HG03097 (cell line): ENCODE results near the gene PBX4.

Source experiments
- ATAC-seq: cut with Tn5 transposase; IDR thresholded peaks from one replicate; pipeline ENCODE4 v1.9.1; 2021; ENCODE audit not compliant: unreplicated experiment, low FRiP score

Gene PBX4

DNA sequence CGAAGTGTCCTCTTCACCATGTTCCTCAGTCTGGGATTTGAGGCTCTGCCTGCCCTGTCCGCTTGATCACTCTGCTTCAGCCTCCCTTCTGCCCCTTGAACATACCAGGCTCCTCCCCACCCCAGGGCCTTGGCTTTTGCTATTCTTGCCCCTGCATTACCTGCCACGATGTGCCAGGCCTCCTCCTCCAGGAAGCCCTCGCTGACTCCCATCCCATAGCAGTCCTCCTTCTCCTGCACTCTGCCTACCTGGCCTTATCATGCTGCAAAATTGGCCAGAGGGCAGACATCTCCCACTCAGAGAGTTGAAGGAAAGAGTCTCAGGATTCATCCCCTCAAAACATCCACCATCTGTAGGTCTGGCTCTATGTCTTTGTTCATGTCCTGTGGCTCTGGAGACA lies 87.6 kb downstream of the PBX4 start:
- no peak for ATAC-seq

DNA sequence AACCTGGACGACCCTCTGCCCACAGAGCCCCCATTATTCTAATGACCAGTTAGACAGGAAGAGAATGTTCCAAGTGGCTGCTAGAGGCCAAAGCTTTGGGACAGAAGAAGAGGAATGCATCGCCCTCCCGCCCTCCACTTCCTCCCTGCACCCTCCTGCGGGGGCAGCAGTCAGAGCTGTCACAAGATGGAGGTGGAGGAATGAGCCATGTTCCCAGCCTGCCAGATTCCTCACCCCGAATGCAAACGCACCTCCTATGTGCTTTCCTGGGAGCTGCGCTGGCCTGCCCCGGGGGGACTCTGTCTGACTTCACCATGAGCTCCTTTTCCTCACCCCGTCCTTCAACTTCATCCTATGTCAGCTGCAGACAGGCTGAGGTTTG lies 88.1 kb downstream of the PBX4 start:
- no peak for ATAC-seq

DNA sequence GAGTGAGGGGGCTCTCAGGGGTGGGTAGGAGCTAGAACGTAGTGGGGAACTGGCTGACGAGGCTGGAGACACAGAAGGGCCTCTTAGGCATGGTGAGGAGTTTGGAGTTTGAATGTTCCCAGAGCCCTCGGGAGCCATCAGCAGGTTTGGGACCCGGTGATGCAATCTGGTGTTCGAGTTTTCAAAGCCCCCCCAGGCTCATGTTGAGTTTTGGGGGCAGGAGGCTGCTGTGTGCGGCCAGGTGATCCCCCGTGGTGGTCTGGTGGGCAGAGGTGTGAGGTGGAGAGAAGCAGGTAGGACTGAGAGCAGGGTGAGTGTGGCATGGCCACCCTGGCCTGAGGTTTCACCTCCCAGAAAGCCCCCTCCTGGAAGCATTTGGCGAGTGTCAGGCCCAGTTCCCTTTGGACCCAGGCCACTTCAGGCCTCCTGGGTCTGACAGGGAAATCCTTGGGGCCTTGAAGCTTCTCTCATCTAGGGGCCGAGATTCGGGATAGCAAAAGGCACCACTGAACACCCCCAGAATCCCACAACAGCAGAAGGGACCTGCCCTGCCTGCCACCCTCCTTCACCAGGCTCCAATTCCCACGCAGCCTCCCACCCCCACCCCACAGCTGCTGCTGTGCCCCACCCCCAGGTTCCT lies 88.6 kb downstream of the PBX4 start:
- ATAC-seq = no peak

DNA sequence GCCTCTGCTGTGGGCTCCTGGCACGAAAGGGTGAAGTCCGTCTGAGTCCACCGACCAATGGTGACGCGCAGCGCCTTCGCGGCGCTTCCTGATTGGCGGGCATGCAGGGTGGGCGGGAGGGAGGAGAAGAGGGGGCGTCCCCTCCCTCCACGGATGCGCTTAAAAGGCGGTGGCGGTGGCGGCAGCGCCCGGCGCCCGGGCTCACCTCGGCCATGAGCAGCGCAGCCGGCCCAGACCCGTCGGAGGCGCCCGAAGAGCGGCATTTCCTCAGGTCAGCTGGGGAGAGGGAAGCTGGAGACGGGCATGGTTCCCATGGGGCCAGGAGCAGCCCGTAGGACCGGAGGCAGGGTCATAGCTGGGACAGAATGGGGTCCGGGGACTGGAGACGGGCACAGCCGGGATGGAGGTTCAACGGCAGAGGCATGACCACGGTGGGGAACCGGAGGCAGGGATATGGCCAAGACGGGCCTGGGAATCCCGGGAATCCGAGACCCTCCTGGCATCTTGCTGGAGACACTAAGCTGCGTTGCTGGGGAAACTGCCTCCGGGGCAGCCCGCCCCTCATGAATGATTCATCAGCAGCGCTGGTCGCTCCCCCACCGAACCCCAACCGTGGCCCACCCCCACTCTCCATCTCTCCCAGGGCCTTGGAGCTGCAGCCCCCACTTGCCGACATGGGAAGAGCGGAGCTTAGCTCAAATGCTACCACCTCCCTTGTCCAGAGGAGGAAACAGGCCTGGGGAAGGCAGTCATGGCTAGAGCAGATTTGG lies 89.6 kb downstream of the PBX4 start, which contains the start of gene YJEFN3:
Gene YJEFN3 (plus strand): TSS at position 191 of the 770 bp plus-strand sequence. CDS start 22 bp downstream, at position 213.
- no peak for ATAC-seq

DNA sequence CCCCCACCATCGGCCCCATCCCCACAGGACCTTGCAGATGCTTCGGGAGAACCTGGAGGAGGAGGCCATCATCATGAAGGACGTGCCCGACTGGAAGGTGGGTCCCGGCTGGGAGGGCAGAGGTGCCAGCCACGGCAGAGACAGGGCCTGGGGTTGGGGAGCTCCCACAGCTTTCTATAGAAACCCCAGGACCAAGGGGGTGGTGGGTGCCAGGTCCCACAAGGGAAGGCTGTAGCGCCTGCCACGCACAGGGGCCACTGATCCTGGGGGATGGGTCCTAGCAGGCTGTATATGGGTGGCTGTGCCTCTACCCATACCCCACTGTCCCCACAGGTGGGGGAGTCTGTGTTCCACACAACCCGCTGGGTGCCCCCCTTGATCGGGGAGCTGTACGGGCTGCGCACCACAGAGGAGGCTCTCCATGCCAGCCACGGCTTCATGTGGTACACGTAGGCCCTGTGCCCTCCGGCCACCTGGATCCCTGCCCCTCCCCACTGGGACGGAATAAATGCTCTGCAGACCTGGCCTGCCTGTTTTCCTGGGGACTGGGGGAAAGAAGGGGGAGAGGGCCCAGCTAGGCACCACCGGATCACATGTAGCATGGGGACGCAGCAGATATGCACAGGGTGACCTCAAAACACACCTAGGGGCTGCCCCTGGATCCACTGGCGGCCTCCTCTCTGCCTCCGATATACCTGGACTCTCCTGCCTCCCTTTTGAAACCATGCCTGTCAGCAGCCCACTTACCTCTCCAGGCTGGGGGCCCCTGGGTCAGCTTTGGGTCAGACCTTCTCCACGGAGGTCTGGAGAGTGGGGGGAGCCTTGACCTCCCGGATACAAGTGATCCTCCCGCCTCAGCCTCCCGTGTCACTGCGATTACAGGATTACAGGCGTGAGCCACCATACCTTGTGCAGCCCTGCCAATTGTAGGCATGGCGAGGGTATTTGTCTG lies 90.5 kb downstream of the PBX4 start:
- ATAC-seq = no peak

DNA sequence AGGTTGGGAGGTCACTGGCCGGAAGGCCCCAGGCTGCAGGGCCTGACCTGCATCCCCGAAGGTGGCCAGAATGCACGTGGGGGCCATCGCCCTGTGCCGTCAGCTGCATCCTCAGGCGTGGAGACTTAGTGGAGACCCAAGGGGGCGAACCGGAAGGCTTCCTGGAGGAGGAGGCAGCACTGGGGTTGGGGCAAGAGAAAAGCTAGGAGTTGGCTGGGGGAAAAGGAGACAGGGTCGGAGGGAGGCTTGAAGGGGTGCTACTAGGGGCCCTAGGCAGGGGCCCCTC lies 91.2 kb downstream of the PBX4 start:
- ATAC-seq = no peak

DNA sequence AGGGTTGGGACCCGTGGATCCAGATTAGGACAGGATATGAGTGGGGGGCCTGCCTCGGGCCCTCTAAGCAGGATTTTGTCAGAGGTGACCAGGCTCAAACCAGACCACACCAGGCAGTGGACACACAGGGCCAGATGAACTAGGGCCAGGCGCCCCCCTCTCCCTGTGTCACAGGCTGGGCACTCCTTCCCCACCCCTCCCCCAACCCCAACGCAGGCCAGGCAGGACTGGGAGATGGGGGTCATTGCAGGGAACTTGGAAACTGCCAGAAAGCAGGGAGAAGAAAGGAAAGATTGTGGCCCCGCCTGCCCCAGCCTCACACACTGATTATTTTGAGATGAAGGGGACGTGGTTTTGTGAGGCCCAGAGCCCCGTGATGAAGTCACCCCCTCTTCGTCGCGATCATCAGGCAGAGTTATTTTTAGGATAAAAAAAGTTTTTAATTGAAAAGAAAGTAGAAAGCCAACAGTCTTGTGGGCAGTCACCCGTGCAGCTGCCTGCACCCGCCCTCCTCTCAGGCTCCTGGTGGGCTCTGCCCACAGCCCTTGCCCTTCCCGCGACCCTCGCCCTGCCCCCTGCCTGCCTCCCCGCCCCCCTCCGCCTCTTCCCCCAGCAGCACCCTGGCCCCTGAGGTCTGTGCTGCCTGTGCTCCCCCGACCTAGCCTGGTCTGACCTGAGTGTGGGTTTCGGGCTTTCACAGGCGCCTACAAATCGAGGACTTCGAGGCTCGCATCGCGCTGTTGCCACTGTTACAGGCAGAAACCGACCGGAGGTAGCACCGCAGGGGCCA lies 91.7 kb downstream of the PBX4 start:
- no peak for ATAC-seq

DNA sequence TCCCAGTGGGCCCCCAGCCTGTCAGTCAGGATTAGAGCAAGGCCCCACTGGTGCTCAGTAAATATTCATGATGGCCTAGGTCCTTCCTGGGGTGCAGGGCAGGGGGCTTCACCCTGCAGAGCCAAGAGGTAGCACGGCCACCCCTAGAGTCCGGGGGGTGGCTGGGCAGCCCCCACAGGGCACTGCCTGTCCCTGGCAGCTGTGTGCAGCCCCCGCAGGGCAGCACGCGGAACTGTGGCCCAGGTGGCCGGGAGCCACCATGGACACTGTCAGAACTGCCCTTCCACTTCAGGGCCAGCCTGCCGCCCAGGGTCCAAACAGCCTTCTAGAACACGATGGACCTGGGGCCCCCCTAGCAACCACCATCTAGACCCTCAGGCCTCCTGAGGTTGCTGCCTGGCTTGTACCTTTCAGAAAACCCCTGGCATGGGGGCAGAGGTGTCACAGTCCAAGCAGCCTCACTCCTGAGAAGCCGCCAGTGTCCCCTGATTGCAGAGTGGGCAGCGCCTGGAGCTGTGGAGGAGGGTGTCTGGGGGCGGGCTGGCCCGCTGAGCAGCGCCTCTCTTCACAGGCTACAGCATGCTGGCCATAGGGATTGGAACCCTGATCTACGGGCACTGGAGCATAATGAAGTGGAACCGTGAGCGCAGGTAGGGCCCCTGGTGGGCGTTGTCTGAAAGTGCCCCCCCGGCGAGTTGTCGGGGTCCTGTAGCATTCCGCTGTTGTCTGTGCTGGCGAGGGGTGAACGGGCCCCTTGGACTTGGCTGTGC lies 92.7 kb downstream of the PBX4 start:
- no peak for ATAC-seq

DNA sequence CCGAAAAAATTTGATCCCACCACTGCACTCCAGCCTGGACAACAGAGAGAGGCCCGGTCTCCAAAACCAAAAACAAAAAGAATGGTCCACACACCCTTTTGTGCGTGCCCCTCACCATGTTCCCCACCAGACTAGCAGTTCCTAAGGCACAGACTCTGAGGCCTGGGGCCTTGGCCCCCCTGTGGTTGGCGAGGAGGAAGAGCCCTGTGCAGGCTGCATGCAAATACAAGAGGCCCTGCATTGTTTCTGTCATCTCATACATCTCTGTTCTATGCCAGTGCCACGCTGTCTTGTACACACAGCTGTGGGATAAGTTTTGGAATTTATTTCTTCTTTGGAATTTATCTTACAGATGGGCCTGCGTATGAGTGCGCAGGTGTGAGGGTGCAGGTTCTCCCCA lies 94.4 kb downstream of the PBX4 start:
- no peak for ATAC-seq

DNA sequence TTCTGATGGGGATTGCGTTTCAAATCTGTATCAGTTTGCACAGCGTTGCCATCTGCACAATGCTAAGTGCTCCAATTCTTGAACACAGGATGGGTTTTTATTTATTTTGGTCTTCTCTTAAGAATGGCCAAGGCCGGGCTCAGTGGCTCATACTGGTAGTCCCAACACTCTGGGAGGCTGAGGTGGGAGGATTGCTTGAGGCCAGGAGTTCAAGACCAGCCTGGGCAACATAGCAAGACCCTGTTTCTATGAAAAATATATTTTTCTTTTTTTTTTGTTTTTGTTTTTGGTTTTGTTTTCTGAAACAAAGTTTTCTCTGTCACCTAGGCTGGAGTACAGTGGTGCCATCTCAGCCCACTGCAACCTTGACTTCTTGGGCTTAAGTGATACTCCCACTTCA lies 95.3 kb downstream of the PBX4 start:
- no peak for ATAC-seq

DNA sequence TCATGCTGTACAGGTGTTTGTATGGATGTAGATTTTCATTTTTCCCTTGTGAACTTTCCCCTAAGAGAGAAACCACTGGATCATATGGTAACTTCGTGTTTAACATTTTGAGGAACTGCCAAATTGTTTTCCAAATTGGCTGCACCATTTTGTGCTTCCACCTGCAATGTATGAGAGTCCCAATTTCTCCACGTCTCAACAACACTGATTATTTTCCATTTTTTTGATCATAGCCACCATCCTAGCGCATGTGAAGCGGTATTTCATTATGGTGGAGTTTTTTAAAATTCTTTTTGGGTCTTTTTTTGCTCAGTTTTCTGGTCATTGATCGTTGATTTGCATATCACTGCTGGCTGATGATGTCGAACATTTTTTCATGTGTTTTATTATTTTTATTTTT lies 97.5 kb downstream of the PBX4 start:
- ATAC-seq = no peak

DNA sequence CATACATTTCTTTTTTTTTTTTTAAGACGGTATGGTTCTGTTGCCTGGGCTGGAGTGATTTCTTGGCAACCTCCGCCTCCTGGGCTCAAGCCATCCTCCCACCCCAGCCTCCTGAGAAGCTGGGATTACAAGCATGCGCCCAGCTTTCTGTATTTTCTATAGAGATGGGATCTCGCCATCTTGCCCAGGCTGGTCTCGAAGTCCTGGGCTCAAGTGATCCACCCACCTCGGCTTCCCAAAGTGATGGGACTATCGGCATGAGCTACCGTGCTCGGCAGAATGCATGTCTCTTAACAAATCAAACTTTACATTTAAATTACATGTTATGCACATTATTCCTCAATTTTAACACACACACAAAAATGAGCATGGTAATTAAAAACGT lies 101.3 kb downstream of the PBX4 start:
- ATAC-seq = no peak

DNA sequence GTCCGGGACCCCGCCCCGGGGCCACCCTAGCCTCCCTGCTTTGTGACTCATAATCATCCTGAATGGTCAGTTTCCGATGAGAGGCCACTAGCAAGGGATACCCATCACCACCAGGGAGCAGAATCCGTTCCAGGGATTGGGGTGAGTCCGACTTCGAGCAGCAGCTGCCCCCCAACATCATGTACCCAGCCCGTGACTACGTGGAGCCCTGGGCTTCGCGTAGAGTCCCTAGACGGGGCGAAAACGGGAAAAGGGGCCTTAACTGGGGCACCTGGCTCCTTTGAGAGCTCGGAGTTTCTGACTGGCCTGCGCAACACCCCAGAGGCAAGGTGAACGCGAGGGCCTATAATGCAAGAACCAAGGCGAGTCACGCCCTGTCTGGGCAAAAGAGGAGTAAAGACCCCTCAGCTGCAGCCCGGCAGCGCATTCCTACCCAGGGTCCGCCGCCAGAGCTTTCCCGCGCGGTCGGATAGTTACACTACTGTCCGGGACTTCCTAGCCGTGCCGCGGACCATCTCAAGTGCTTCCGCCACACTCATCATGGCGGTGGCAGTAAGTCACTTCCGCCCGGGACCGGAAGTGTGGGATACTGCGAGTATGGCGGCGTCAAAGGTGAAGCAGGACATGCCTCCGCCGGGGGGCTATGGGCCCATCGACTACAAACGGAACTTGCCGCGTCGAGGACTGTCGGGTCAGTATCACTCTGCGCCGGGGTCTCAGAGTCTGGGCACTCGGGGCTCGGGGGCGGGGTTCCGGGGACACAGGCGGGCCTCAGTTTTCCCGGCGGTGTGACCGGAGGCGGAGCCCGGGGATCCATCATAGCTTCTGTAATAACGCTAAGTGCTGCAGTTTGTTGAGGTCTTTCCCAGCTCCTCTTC lies 102.6 kb downstream of the PBX4 start, which contains the start of gene NDUFA13:
Gene NDUFA13 (plus strand): TSS at position 584 of the 878 bp plus-strand sequence. CDS start 14 bp downstream, at position 598.
- peak; percentile 84 for ATAC-seq

DNA sequence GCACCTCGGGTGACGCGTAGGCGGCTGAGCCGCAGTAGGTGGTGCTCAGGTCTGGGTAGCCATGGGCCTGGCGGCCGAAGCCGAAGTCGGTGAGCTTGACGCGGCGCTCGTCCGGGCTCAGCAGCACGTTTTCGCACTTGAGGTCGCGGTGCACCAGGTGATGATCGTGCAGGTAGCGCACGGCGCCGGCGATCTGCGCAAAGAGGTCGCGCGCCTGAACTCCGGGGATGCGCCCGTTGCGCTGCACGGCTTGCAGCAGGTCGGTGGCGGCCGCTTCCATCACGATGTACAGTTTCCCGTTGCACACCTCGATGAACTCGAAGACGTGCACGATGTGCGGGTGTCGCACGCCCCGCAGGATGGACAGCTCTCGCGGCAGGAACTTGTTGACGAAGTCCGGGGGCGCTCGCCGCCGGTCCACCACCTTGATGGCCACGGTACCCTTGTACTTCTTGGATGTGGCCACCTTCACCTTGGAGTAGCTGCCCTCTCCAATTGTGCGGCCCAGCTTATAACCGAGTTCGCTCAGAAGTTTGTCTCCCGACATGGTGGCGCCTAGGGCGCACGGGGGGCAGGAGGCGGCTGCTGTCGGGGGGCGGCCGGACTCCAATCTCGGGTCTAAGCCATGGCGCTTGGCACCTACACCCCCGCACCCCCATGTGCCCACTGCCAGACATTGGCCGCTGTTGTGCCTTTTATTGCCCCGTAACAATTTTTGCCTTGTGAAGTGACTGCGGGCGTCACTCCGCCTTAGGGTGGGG lies 103.4 kb downstream of the PBX4 start, which contains the start of gene TSSK6:
Gene TSSK6 (minus strand): TSS at position 668 of the 761 bp plus-strand sequence. CDS start 121 bp downstream, at position 547.
- no peak for ATAC-seq

DNA sequence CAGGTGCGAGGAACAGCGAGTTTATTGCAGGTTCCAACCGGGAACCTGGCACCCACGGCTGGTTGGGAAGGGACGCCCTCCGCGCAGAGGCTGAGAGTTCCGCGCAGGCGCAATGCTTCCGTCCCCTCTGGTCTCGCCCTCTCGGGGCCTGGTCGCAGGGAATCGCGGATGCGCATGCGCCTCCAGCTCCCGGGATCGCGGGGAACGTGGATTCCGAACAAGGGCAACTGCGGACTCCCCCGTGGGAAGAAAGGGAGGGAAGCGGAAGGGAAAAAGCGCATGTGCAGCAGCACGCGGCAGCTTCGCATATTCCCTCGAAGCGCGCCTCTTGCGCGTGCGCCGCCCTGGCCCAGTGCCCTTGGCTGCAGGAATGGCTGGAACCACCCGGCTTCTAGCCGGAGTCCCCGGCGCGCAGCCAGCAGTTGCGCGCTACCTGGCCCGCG lies 104.3 kb downstream of the PBX4 start:
- ATAC-seq = no peak

DNA sequence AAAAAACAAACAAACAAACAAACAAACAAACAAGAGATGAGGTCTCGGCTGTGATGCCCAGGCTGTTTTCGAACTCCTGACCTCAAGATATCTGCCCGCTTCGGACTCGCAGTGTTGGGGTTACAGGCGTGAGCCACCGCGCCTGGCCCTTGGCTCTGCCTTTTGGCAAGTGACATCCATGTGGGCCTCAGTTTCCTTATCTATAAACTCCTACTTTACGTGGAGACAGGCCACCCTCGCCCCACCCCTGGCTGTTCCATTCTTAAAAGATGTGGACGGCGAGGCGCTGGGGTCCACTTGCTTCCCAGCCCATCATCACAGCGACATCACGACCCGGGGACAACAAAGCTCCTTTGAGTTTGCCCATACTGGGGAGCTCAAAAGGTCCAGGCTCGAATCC lies 104.8 kb downstream of the PBX4 start:
- ATAC-seq = no peak
